DND-41 (cell line): Measurements from ENCODE around the gene GRIA4.

ENCODE experiments used
- EZH2 ChIP-seq: IDR thresholded peaks from 3 replicates; pipeline ENCODE4 v1.6.1; 2012; ENCODE audit warnings: borderline replicate concordance, low read depth, mild to moderate bottlenecking, moderate library complexity, low read length, inconsistent platforms; ENCODE audit not compliant: severe bottlenecking
- TF ChIP-seq, protein P1 (sequence below): IDR thresholded peaks from 2 replicates; pipeline ENCODE4 v1.5.1; 2012; ENCODE audit warnings: borderline replicate concordance, low read length, moderate library complexity, mild to moderate bottlenecking; ENCODE audit not compliant: poor library complexity, severe bottlenecking; ENCODE audit errors: extremely low read depth

DNA sequence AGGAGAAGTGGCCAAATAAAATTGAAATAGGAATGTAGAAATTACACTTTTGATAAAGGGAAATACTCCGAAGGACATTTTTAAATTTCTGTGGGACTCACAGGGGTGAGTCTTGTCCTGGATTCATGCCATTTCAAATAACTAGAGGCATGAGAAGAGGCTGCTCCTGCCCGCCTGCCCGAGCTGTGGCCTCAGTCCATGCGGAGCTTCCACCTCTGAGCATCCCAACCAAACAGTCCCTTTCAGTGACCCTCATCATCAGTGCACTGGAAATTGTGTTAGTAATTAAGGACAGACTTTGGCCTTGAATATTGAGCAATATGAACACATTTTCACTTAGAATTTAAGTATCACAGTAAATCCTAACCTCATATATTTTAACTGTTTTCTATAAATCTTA, 25.6 kb downstream of the GRIA4 start:
- TF ChIP-seq, protein P1, sequence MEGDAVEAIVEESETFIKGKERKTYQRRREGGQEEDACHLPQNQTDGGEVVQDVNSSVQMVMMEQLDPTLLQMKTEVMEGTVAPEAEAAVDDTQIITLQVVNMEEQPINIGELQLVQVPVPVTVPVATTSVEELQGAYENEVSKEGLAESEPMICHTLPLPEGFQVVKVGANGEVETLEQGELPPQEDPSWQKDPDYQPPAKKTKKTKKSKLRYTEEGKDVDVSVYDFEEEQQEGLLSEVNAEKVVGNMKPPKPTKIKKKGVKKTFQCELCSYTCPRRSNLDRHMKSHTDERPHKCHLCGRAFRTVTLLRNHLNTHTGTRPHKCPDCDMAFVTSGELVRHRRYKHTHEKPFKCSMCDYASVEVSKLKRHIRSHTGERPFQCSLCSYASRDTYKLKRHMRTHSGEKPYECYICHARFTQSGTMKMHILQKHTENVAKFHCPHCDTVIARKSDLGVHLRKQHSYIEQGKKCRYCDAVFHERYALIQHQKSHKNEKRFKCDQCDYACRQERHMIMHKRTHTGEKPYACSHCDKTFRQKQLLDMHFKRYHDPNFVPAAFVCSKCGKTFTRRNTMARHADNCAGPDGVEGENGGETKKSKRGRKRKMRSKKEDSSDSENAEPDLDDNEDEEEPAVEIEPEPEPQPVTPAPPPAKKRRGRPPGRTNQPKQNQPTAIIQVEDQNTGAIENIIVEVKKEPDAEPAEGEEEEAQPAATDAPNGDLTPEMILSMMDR, result no peak
- no peak for TF ChIP-seq EZH2
